Tibial nerve (tissue), 4 donors: ENCODE data around the gene RPL23. TPM values are rescaled to one million over a fixed set of nuclear protein-coding genes. Genes with fewer than 3 reads are reported as not detected.

Experiments used
- DNase-seq, 2 donors: peaks; one replicate each; pipeline ENCODE4 v3.0.0-alpha.2; 2019; ENCODE audit warnings: low spot score in 2 of 2
- H3K27ac ChIP-seq, 4 donors: fragments of 200-600 bp; sonication (generic) in 3 of 4; one replicate each; pipeline ENCODE4 v1.5.1; 2017 to 2019; ENCODE audit warnings: mild to moderate bottlenecking in 1 of 4
- H3K27me3 ChIP-seq, 2 donors: fragments of 200-600 bp; sonication (generic) in 1 of 2; one replicate each; pipeline versions ENCODE4 v1.5.1 to v1.6.0; 2017 to 2019
- H3K36me3 ChIP-seq, 3 donors: fragments of 200-600 bp; sonication (generic); one replicate each; pipeline ENCODE4 v1.5.1; 2018 to 2019
- H3K4me1 ChIP-seq, 4 donors: fragments of 200-600 bp; sonication (generic) in 3 of 4; one replicate each; pipeline ENCODE4 v1.5.1; 2017 to 2019
- H3K4me3 ChIP-seq, 4 donors: fragments of 200-600 bp; sonication (generic) in 3 of 4; one replicate each; pipeline ENCODE4 v1.5.1; 2017 to 2019; ENCODE audit warnings: mild to moderate bottlenecking in 1 of 4, moderate library complexity in 1 of 4
- H3K9me3 ChIP-seq, 4 donors: fragments of 200-600 bp; sonication (generic) in 3 of 4; one replicate each; pipeline ENCODE4 v1.5.1; 2017 to 2019
- EP300 ChIP-seq, 2 donors: sonication (generic); formaldehyde crosslinking; IDR thresholded peaks; one replicate each; pipeline ENCODE4 v1.6.1; 2017; ENCODE audit warnings: antibody characterized with exemption in 2 of 2, mild to moderate bottlenecking in 1 of 2
- POLR2A ChIP-seq, 2 donors: fragments of 450-650 bp; IDR thresholded peaks; one replicate each; pipeline ENCODE4 v1.6.1; 2017; ENCODE audit warnings: antibody characterized with exemption in 2 of 2, mild to moderate bottlenecking in 2 of 2, moderate library complexity in 2 of 2
- WGBS, 2 donors: methylation state at CpG; one replicate each; pipeline ENCODE4 v1.1.5; 2018; 5-methylcytosine and 5-hydroxymethylcytosine counted together
- total RNA-seq, 4 donors: library from RNA; depleted of rRNA; stranded (reverse); fragments of >200 nt; gene quantifications; one replicate each; pipeline ENCODE4 v1.1.0, GENCODE V29; 2016
- TF ChIP-seq, protein P1 (sequence below), 5 experiments: fragments of 200-600 bp in 3 of 5; fragments of 450-650 bp in 2 of 5; sonication (generic) in 3 of 5; IDR thresholded peaks; one replicate each; pipeline ENCODE4 v1.5.1; 2016 to 2019; ENCODE audit warnings: antibody characterized with exemption in 5 of 5, mild to moderate bottlenecking in 3 of 5, moderate library complexity in 2 of 5

The RPL23 gene
- total RNA-seq, 4 donors from 2014 or later = 1,112 to 1,642 (median 1,331) TPM

- Histone ChIP-seq H3K27me3 (no peaks in the 10 kb centered on the region), H3K4me3 (peak overlapping the region in 2 of 4 donors; percentile 1 to 26), H3K36me3 (peaks cover 0 to 21% (median 0%) of the 10 kb centered on the region in 3 donors), H3K4me1 (peaks cover 2 to 87% (median 71%) of the 10 kb centered on the region in 4 donors), H3K9me3 (no peaks in the 10 kb centered on the region), H3K27ac (peak overlapping the region; percentile 51 to 94 (median 78))
- DNase-seq = no peak
- TF ChIP-seq, protein P1, sequence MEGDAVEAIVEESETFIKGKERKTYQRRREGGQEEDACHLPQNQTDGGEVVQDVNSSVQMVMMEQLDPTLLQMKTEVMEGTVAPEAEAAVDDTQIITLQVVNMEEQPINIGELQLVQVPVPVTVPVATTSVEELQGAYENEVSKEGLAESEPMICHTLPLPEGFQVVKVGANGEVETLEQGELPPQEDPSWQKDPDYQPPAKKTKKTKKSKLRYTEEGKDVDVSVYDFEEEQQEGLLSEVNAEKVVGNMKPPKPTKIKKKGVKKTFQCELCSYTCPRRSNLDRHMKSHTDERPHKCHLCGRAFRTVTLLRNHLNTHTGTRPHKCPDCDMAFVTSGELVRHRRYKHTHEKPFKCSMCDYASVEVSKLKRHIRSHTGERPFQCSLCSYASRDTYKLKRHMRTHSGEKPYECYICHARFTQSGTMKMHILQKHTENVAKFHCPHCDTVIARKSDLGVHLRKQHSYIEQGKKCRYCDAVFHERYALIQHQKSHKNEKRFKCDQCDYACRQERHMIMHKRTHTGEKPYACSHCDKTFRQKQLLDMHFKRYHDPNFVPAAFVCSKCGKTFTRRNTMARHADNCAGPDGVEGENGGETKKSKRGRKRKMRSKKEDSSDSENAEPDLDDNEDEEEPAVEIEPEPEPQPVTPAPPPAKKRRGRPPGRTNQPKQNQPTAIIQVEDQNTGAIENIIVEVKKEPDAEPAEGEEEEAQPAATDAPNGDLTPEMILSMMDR (IDR thresholded peaks at IDR 0.05) = no peak
- TF ChIP-seq EP300 (IDR thresholded peaks at IDR 0.05) = no peak
- TF ChIP-seq POLR2A (IDR thresholded peaks at IDR 0.05) = no peak
- 9 to 26% methylated on average over 10 of the region's 10 CpGs for WGBS, 2 donors
Measured at GRCh38 chr17:38874505-38875400, 21.2 kb upstream of the RPL23 start.

DNA sequence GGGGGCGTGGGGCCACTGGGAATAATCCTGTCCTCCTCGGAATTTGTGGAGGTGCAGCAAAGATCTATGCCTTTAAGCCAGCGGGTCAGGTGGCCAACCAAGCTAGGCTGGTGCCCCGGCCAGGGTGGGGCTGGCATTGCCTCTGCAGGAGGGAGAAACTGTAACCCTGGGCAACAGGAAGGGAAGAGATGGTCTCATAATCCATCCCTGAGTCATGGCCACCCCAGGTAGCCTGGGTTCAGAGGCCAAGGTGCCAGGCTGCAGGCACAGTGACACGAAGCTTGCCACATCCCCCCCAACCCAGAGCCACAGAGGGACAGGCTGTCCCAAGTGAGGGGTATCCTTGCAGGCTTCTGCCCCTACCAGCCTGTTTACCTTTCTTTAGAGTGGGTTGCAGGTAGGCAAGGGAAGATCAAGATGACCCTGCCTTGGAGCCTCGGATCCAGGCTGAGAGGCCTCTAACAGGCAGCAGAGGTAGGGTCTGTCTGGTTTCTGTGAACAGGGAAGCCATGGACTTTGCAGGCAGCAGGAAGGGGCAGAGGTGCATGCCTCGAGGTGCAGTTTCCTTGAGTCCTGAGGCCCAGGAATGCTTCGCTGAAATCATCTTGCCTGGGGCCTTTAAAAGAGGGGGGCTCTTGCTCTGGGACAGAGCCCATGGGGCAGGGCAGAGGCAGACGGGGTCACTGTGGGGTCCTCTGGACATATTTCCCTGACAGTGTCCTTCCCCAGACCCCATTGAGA, 20.3 kb upstream of the RPL23 start:
- H3K4me1 ChIP-seq = peaks cover 0 to 80% (median 62%) of the 10 kb centered on the region in 4 donors
- TF ChIP-seq, protein P1 (IDR thresholded peaks at IDR 0.05) = no peak
- no peak for TF ChIP-seq EP300 (IDR thresholded peaks at IDR 0.05)
- TF ChIP-seq POLR2A (IDR thresholded peaks at IDR 0.05) = no peak
- peak overlapping the region; percentile 51 to 94 (median 78) for H3K27ac ChIP-seq
- peaks cover 0 to 15% (median 0%) of the 10 kb centered on the region in 3 donors for H3K36me3 ChIP-seq
- WGBS, 2 donors = 28 to 32% methylated on average over 9 of the region's 9 CpGs
- no peaks in the 10 kb centered on the region for H3K9me3 ChIP-seq
- DNase-seq = no peak
- peak overlapping the region in 2 of 4 donors; percentile 1 to 12 for H3K4me3 ChIP-seq
- H3K27me3 ChIP-seq = no peaks in the 10 kb centered on the region

- no peak for DNase-seq
- no peaks in the 10 kb centered on the region for H3K27me3 ChIP-seq
- peaks cover 0 to 6% (median 0%) of the 10 kb centered on the region in 3 donors for H3K36me3 ChIP-seq
- peak overlapping the region in 3 of 4 donors; percentile 1 to 97 (median 97) for H3K4me3 ChIP-seq
- 34 to 35% methylated on average over 9 of the region's 9 CpGs for WGBS, 2 donors
- H3K9me3 ChIP-seq = no peaks in the 10 kb centered on the region
- peaks cover 0 to 80% (median 58%) of the 10 kb centered on the region in 4 donors for H3K4me1 ChIP-seq
- TF ChIP-seq, protein P1 (IDR thresholded peaks at IDR 0.05) = no peak
- TF ChIP-seq POLR2A (IDR thresholded peaks at IDR 0.05) = no peak
- TF ChIP-seq EP300 (IDR thresholded peaks at IDR 0.05) = no peak
- H3K27ac ChIP-seq = peak overlapping the region; percentile 28 to 97 (median 92)
Measured at GRCh38 chr17:38872671-38873385, 19.3 kb upstream of the RPL23 start.

DNA sequence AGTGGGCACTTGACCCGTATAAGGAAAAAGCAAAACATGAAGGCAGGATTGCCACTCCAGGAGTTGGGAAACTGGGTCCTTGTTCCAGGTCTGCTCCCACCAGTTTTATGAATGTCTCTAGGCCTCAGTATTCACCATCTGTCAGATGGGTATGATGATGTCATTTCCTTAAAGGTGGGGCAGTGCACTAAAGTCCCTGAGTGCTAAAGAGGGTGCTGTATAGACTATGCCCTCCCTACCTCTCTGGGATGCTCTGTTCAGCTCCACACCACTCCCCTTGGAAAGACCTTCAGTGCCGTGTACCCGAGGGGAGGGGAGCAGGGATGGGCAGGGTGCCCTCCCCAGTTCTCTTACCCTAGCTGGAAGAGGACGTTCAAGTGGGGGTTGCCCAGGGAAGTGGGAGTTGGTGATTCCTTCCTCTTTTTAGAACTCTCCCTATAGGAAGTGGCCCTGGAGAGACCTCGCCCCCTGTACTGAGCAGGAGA, 18.5 kb upstream of the RPL23 start:
- TF ChIP-seq, protein P1 (IDR thresholded peaks at IDR 0.05) = no peak
- TF ChIP-seq EP300 (IDR thresholded peaks at IDR 0.05) (no peak), POLR2A (IDR thresholded peaks at IDR 0.05) (no peak)
- Histone ChIP-seq H3K27ac (peak overlapping the region; percentile 28 to 97 (median 92)), H3K36me3 (no peaks in the 10 kb centered on the region), H3K4me3 (peak overlapping the region; percentile 68 to 97 (median 93)), H3K4me1 (peaks cover 0 to 77% (median 53%) of the 10 kb centered on the region in 4 donors), H3K9me3 (no peaks in the 10 kb centered on the region), H3K27me3 (no peaks in the 10 kb centered on the region)
- DNase-seq = no peak
- 14 to 22% methylated on average over 5 of the region's 5 CpGs for WGBS, 2 donors
